NK-92 (cell line): ENCODE results near the gene OR2A2.

ENCODE experiments used
- DNase-seq: peaks from one replicate; lab custom pipeline; 2025; ENCODE audit not compliant: unreplicated experiment; lab: John Stamatoyannopoulos, UW

The OR2A2 gene

DNA sequence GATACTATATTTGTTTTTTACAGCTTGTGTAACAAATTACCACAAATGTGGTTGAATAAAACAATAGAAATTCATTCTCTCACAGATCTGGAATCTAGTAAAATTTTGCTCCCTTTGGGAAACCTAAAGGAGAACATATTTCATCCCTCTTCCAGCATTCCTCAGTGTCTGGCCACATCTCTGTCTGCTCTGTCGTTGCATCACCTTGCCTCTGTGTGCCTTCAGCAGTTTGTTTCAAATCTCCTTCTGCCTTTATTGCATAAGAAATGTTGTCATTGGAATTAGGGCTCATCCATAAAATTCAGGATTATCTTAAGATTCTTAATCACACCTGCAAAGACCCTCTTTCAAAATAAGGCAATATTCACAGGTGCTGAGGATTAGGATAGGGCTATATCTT, 28.1 kb downstream of the OR2A2 start:
- no peak for DNase-seq

DNA sequence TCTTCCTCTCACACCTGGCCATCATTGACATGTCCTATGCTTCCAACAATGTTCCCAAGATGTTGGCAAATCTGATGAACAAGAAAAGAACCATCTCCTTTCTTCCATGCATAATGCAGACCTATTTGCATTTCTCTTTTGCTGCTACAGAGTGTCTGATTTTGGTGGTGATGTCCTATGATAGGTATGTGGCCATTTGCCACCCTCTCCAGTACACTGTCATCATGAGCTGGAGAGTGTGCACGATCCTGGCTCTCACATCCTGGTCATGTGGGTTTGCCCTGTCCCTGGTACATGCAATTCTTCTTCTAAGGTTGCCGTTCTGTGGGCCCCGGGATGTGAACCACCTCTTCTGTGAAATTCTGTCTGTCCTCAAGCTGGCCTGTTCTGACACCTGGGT, 32.8 kb downstream of the OR2A2 start:
- no peak for DNase-seq

DNA sequence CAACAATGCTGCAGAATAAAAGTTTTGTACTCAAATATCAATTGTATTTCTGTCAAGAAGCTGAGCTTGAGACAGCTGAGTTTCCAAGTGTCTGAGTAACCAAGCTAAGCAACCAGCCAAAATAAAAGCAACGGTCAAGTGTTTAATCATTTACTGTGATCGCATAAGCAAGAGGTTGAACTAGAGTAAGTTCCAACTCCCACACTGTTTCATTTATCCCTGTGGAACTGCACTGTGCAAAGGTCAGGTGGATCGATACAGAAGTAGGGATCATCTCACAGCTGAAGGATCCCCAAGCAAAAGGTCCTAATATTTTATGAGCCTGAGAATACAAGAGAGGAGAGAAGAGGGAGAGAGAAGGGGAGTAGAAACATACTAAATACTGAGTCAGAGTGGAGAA, 35.0 kb downstream of the OR2A2 start:
- no peak for DNase-seq

GRCh38 chr7:144148224-144148827, 38.9 kb downstream of the OR2A2 start:
- DNase-seq: no peak

- DNase-seq: no peak
Observed at GRCh38 chr7:144158861-144159260, 49.5 kb downstream of the OR2A2 start.
